GM19395 (cell line): Measurements from ENCODE around the gene HMX1.

ENCODE experiments used
- ATAC-seq: cut with Tn5 transposase; IDR thresholded peaks from one replicate; pipeline ENCODE4 v1.9.1; 2021; ENCODE audit warnings: mild to moderate bottlenecking, moderate library complexity; ENCODE audit not compliant: unreplicated experiment

HMX1 gene

DNA sequence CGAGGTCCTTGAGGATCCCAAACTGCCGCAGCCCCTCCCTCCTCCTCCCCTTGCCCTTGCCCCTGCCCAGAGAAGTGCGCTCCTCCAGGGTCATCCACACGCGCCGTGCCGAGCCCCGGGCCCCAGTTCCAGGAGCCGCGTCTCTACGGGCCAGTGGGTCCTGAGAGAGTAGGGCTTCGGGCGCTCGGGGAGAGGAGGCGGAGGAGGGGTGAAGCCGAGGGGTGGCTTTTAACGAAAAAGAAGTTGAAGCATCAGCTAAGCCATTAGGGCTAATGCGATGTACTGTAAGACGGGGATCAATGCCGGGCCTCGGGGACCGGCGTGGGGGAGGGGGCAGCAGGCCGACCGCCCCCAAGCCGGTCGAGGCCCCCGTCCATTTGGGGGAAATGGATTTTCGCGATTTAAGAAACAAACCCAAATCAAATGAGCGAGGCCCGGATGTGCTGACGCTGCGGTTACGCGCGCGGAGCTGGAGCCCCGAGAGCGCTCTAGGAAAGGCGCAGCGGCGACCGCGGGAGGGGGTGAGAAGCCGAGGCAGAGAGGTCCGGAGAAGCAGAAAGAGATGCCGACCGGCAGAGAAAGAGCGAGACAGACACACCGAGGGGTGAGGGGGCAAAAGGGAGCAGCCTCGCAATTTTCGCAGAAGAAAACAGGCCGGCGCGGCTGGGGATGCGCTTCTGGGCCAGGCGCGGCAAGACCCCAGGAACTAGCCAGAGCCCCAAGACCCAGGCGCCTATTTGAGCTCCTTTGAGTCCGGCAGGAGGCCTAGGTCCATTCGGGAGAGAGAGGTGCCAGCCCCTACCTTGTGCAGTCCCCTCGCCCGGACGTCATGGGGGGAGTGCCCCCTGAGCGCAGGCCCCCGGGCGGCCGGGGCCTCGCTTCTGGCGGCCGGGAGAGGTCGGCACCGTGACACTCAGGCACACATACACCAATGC is 13.6 kb downstream of the HMX1 start:
- no peak for ATAC-seq

DNA sequence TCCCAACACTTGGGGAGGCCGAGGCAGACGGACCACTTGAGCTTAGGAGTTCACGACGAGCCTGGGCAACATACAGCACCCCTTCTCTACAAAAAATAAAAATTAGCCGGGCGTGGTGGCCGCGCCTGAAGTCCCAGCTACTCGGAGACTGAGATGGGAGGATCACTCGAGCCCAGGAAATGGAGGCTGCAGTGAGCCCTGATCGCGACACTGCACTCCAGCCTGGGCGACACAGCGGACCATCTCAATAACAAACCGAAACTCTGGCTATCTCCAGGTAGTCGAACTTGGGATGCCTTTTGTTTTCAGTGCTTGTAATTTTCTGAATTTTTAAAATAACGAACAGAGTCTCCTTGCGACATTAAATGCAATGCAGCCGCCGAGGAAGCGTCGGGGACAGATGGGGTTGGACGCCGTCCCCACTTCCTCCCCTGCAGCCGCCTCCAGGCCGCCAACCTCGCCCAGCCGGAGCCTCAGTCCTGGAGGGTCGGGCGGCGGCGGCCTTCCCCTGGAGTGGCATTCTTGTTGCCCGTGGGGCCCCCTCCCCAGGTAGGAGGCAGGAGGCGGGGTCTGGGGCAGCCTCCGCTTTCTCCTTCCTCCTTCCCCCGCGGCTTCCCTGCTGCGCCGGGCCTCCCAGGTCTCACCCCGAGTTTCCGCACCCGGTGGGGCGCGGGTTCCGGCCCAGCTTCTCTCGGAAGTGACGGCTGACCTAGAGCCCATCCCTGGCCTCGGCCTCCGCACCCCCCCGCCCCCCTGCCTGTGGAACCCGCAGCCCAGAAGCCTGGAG is 14.6 kb downstream of the HMX1 start:
- no peak for ATAC-seq

DNA sequence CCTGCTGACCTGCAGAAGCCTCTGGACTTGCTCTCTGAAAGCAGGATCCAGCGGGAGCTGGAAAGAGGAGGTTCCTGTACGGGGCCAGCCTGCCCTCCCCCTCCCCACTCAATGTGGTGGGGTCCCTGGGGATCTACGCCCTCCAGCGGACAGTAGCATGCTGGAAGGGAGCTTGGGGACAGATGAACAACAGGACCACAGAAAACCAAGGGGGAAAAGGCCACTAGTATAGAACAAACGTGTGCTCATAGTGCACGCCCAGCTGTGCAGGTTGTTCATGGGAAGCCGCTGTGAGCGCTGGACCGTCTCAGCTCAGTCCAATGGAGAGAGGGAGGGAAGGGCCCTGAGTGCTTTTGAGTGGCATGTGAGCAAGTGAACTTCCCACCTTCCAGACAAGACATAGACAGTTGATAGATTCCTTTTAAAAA is 15.8 kb downstream of the HMX1 start:
- no peak for ATAC-seq

DNA sequence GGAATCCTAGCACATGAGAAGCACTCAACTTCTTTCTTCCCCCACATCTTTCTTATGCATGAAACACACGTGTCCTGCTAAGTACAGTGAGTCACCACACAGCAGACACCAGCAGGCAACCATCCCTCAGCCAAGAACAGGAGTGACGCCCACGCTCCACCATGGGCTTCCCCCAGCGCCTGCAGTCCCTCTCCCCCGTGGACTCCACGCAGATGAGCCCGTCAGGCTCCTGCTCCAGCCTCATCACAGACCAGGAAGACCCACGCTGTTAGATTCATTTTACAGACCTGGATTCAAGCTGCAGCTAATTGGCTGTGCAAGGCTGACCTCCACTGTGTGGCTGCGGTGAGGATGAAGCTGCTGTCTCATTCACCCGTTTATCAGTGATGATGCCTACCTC is 16.7 kb downstream of the HMX1 start:
- ATAC-seq, result no peak

DNA sequence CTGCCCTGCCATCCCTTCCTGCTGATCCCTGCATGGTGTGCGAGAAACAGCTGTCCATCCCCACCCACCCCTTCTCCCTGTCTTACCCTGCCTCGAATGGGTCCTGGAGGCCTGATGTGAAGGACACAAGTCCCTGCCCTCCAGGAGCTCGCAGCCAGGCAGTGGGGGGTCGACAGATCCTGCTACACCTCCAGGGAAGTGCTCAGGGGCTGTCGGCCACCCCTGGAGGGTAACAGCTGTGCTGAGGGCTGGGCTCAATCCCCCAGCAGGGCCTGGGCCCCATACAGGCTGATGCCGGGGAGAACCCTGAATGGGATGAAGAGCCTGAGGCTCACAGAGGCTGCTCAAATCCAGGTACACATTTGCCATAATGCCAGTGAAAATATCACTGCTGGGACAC is 17.6 kb downstream of the HMX1 start:
- ATAC-seq, result no peak

DNA sequence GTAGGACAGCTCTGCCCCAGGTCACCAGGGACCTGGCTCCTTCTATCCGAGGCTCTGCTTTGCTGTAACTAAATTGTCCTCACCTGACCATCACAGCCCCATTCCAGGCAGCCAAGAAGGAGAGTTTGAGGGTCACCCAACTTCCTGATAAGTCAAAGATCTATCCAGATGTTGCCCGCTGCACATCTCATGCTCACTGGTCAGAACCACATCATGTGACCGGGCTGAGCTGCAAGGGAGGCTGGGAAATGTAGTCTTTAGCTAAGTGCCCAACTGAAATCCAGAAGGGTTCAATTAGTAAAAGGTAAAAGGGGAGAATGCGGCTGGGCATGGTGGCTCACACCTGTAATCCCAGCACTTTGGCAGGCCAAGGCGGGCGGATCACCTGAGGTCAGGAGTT is 18.4 kb downstream of the HMX1 start:
- no peak for ATAC-seq

DNA sequence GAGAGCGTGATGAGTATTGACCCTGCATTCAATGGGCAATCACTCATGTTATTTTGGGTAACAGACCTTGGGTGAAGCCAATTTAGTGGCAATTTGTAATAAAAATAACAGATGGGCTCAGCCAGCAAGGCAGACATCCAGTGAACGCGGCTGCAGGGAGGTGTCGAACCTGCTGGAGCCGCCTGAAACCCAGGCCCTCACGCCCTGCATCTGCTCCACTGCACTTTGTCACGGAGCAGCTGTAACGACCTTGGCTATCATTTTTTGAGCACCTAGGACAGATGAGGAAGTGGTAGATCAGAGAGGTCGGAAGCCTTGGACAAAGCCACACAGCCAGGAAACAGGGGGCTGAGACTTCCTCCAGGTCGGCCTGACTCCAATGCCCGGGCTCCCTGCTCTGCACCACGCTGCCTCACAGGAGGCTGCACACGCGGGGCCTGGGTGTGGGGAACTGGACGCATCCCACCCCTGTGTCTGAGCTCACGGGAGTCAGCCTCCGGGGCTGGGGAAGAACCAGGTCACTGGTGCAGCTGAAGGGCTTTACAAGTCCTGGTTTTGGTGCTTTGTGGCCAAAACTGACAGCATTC is 19.4 kb downstream of the HMX1 start:
- ATAC-seq, result no peak

DNA sequence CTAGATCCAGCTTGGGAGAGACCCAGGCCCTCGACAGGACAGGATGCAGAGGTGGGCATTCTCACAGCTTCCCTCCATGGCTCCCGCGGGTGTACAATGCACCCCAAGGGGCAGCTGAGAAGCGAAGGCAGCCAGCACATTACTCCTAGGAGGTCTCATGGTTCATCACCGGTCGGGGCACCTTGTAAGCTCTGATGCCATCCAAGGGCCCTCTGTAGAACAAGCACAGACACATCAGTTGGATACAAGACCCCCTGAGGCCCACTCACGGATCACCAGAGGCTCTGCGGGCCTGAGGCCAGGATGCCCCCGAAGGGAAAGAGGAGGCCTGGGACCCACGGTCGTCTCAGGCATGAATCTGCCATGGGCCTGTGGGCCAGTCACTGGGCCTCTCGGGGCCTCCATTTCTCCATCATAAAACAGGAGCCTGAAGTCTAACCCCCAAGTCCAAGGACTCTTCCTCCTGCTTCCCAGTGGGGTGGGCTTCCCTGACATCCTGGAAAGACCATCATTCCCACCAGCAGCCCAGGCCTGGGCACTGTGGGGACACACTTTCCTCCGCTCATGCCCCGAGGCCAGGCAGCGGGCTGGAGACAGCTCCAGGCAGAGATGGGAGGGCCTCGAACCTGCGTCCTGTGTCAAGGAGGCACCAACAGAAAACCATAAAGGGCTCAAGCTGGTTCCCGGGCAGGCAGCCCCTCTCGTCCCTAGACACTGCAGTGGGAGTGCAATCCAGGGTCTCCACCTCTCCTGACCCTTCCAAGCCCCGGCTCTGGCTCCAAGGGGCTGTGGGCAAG is 20.1 kb downstream of the HMX1 start:
- ATAC-seq, result no peak

DNA sequence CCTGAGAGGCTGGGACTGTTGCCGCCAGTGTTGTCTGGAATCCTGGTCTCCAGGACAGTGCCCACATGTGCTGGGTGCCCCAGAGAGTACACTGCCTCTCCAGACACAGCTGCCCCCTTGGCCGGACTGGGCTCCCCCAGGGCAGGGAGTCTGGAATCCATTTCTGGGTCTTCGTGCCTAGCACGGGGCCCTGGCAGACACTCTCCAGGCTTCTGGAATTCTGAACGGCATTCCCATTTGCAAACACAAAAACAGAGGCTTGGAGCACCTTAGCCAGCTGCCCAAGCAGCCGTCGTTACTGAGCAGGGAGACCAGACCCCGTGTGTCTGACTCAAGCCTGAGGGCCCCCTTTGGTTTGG is 20.8 kb downstream of the HMX1 start:
- no peak for ATAC-seq

DNA sequence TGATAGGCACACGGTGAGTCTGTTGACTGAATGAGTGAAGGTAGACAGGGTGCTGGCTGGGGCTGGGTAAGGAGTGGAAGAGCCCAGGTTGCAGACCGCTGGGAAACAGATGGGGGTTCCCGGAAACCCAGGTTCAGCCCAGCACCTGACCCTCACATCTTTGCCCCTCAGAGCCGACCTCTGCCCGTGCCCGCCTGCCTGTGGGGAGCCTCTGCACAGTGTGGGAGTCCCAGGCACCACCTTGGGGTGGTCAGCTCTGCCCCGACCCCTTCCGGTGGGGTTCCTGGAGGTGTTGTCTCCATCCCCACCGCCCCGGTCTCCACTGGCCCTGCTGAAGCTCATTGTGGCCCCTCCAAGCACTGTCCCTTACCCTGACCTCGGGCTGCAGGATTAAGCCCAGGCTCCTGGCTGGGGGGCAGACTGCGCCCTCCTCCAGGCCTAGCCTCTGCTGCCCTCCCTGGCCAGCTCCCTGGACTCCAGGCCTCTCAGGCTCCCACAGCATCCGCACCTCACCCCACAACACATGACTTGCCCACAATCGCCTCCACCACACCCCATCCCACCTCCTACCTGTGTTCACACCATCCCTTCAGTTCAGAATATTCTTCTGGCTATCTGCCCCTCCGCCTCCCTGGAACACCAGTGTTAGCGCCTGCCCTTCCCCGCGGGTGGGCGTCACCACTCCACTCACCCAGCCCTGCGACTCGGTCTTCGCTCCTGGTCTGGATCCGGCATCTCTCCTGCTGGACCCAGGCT is 21.4 kb downstream of the HMX1 start:
- no peak for ATAC-seq

DNA sequence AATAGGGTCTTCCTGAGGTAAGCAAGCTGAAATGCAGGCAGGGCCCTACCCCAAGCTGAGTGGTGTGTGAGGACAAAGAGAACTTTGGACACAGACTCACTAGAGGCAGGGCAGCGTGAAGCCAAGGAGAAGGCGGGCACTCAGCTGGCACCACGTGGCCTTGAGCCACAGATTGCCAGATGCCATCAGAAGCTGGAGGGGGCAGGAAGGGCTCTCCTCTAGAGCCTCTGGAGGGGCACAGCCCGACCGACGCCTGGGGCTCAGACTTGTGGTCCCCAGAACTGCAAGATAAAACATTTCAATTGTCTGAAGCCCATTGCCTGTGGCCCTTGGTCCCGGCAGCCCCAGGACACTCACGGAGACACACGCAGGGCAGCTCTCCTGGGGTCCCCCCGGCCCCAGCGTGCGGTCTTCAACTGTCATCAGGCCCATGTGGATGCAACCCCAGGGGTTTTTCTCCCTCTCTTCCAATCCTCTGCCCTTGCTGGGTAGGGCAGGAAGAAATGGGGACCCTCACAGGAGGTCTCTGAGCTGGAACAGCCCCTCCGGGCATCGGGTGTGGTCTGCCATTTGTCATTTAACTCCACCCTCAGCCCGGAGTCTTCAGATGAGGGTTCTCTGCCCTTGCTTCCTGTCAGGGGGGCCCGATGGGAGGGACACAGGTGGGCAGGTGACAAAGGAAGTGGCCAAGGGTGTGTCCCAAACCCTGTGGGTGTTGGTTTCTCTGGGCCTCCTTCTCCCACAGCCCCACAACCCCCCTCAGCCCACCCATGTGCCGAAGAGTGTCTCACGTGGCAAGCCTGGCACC is 22.2 kb downstream of the HMX1 start:
- ATAC-seq, result no peak

DNA sequence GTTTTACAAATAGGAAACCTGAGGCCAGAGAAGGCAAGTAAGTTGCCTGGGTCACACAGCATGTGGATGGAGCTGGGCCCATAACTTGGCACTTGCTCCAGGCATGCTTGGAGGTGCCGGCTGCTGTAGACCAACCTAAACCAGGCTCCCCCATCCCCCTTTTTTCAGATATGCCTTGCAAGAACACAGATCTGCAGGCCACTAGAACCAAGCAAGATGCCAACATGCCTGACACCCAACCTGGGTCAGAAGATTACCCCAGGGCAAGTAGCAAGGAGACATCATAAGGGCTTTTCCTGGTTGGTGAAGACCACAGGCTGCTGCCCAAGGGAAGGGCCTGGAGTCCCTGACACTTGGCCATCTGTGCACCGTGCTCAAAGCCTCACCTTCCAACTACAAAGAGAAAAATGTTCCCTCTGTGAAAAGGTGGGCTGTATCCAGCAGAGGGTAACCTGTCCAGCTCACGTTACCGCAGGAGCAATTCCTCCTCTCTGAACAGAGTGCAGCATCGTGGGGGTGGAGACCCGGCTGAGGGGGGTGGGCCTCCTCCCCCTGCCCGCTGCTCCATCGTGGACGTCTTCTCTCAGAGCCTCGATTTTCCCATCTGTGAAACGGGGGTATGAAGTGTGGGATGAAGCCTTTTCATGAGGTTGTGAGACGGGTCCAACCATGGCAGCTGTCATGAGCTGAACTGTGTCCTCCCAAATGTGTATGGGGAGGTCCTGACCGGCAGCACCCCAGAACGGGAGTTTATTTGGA is 23.0 kb downstream of the HMX1 start:
- no peak for ATAC-seq

DNA sequence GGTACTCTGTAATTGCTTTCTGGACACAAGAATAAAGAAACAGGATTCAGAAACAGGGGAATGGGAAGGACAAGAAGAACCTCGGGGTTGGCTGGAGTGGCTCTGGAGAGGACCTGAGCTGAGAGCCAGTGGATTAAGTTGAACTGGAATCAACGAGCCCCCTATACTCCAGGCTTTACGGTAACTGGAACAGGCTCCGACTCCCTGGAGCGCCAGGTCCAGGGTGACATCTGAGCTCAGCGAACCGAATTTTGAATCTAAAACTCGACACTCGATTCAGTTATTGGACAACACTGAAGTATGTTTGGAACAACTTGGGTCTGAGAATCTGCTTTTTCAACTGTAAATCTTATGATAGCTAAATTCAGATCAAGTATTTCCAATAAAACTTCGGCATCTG is 23.9 kb downstream of the HMX1 start:
- no peak for ATAC-seq

DNA sequence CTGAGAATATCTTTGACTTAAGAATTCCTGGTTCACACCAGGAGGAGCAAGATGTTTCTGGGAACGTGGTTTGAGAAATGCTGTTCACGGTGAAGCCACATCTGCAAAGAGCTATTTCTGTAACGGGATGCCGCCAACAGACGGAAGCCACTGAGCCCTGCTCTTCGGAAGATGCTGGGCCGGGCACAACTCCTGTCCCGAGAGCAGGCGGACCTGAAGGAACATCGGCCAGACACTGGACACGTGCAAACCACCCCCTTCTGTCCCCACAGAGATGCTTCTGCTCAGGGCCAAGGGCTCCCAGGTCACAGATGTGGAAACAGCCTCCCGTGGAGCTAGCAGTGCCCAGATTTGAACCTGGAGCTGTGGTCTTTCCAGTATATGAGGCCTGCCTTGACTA is 24.3 kb downstream of the HMX1 start:
- no peak for ATAC-seq

DNA sequence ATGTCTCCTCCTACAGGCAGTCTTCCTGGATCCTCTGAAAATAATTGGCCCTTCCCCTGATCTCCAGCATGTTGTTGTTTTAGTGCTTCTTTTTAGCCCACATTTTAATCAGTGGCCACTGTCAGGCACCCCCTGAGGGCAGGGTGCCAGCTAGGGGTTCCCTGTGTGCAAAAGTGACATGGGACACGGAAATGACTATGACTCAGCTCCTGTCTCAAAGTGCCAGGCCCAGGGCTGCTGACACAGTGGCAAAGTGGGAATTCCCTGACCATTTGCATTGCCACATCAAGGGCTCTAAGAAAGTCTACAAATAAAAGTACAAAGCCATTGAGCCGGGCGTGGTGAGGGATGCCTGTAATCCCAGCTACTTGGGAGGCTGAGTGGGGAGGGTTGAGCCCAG is 24.8 kb downstream of the HMX1 start:
- ATAC-seq, result no peak

DNA sequence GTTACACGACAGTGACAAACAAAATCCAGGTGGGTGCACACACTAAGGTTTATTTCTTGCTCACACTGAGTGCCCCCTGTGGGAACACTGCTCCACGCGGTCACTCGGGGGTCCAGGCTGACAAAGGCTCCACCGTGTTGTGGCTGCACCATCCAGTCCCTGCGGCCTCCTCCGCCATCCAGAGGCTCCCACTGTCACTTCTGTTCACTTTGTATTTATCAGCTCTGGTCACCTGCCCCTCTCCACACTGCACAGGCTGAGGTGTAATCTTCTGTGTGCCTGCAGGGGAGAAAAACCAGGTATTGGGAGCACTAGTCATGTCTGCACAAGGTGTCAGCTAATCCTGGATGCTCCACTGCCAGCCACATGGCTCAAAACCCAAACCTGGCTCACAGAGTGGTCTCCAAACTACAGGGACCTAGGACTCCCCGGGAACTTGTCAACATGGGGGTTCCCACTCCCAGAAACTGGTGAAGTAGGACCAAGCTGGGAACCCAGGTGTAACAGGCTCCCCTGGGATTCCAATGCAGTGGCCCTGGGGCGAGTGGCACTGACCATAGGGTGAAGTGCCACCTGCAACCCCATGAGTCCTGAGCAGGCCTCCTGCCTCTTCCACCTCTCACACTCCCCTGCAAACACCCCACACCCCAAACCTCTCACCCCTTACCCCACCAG is 25.5 kb downstream of the HMX1 start:
- ATAC-seq, result no peak

DNA sequence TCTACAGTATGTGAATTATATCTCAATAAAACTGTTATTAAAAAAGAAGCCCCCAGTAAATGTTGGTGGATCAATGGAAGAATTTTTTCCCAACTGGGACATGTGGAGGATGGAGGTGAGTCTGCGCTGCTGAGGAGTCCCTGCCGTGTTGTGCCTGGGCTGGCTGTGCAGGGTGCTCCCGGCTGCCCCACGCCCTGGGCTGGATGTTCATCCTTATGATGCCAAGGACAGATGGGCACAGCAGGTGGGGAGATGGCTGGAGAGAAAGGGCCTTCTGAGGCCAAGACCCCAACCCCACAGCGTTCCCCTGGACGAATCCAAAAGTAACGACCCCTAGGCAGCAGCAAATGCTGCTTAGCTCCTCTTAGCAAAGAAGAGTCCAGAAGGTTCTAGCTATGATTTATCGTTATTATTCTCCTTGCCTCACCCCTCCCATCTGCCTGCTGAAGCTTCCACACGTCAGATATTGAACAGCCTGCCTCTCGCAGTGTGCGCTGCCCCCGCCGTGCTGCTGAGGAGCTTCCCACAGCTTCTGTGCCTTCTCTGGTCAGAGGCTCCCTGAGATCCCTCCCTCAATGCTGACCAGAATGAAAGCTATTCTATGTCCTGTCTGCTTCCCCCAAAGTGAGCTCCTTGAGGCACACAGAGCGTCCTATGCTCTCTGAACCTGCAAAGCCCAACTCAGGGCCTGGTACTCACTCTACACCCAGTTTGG is 26.5 kb downstream of the HMX1 start:
- no peak for ATAC-seq

DNA sequence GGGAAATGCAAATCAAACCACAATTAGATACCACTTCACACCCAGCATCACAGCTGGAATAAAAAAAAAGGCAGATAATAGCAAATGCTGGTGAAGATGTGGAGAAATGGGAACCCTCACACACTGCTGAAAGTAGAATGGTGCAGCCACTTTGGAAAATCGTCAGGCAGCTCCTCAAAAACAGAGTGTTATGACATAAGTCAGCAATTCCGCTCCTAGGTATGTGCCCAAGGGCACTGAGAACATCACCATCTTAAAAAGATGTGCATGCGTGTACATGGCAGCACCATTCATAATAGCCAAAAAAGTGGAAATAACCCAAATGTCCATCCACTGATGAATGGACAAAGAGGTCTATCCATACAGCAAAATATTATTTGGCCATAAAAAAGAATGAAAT is 28.0 kb downstream of the HMX1 start:
- ATAC-seq, result no peak
